OCI-LY7 (cell line): ENCODE results near the gene SPG21. TPM values are rescaled to one million over a fixed set of nuclear protein-coding genes. Genes with fewer than 3 reads are reported as not detected.

Source experiments
- BruUV-seq: library from RNA; stranded (reverse); fragments of 400-500 nt; replicated peaks from 2 replicates; lab custom pipeline; 2021; lab: Mats Ljungman, UMichigan
- CTCF ChIA-PET: fragments of 300-600 bp; sonication (Branson Sonifier 250); formaldehyde crosslinking; loops from one replicate; lab custom pipeline; 2022; ENCODE audit warnings: antibody characterized with exemption; ENCODE audit not compliant: unreplicated experiment; lab: Charles Lee
- POLR2A ChIA-PET: fragments of 300-600 bp; sonication (Branson Sonifier 250); formaldehyde crosslinking; loops from one replicate; lab custom pipeline; 2022; ENCODE audit warnings: antibody characterized with exemption; lab: Charles Lee
- DNase-seq: peaks from one replicate; pipeline ENCODE4 v3.0.0-alpha.2; 2015; ENCODE audit warnings: low spot score
- H2AFZ ChIP-seq: fragments of 200-600 bp; sonication (generic), shearing (Covaris generic); 2 replicates; pipeline ENCODE4 v1.6.1; 2014; ENCODE audit warnings: mild to moderate bottlenecking, antibody characterized with exemption, low read length, moderate library complexity
- H3K27ac ChIP-seq: fragments of 200-600 bp; sonication (generic); 2 replicates; pipeline ENCODE4 v1.5.1; 2014; ENCODE audit warnings: mixed run types, low read depth, mild to moderate bottlenecking, moderate library complexity, low read length, inconsistent platforms; ENCODE audit not compliant: poor library complexity, severe bottlenecking
- H3K36me3 ChIP-seq: fragments of 200-600 bp; sonication (generic); 2 replicates; pipeline ENCODE4 v1.6.1; 2014; ENCODE audit warnings: mild to moderate bottlenecking, antibody characterized with exemption, low read length, moderate library complexity, mixed read lengths; ENCODE audit not compliant: insufficient read depth
- H3K4me1 ChIP-seq: fragments of 200-600 bp; sonication (generic); 2 replicates; pipeline ENCODE4 v1.5.1; 2014; ENCODE audit warnings: mild to moderate bottlenecking, low read length; ENCODE audit not compliant: insufficient read depth, poor library complexity, severe bottlenecking
- H3K4me2 ChIP-seq: fragments of 200-600 bp; sonication (generic); 2 replicates; pipeline ENCODE4 v1.6.1; 2014; ENCODE audit warnings: mild to moderate bottlenecking, low read length
- H3K4me3 ChIP-seq: fragments of 200-600 bp; sonication (generic); 2 replicates; pipeline ENCODE4 v1.5.1; 2014; ENCODE audit warnings: mild to moderate bottlenecking, low read depth, low read length; ENCODE audit not compliant: poor library complexity, severe bottlenecking
- H3K79me2 ChIP-seq: fragments of 200-600 bp; sonication (generic); 2 replicates; pipeline ENCODE4 v1.6.1; 2016; ENCODE audit warnings: low read depth, mild to moderate bottlenecking, low read length, moderate library complexity, mixed read lengths; ENCODE audit not compliant: insufficient read depth
- H3K9me2 ChIP-seq: fragments of 200-600 bp; sonication (generic); 2 replicates; pipeline ENCODE4 v1.6.1; 2016; ENCODE audit warnings: mild to moderate bottlenecking, low read length, mixed read lengths; ENCODE audit not compliant: insufficient read depth
- H3K9me3 ChIP-seq: fragments of 200-600 bp; sonication (generic); 2 replicates; pipeline ENCODE4 v1.6.1; 2014; ENCODE audit warnings: mild to moderate bottlenecking, mixed run types, low read length, mixed read lengths
- H4K20me1 ChIP-seq: fragments of 200-600 bp; sonication (generic); 2 replicates; pipeline ENCODE4 v1.6.1; 2014; ENCODE audit warnings: mild to moderate bottlenecking, antibody characterized with exemption, low read length, moderate library complexity, mixed read lengths; ENCODE audit not compliant: insufficient read depth
- CTCF ChIP-seq: fragments of 200-600 bp; sonication (generic); conservative IDR thresholded peaks from 2 replicates; pipeline ENCODE4 v1.5.1; 2014; ENCODE audit warnings: mild to moderate bottlenecking, antibody characterized with exemption, low read length, moderate library complexity, mixed read lengths
- EZH2phosphoT487 ChIP-seq: fragments of 200-600 bp; sonication (generic); IDR thresholded peaks from 2 replicates; pipeline ENCODE4 v1.6.1; 2018; ENCODE audit warnings: low read depth, borderline replicate concordance, mild to moderate bottlenecking, mixed run types, antibody characterized with exemption, low read length, moderate library complexity, mixed read lengths
- intact Hi-C: fragments of 100-400 bp; cut with micrococcal nuclease; formaldehyde crosslinking; loops from one replicate; pipeline ENCODE4 v1.10.0; 2022; ENCODE audit not compliant: unreplicated experiment
- total RNA-seq, 2 experiments: library from RNA; depleted of rRNA in 1 of 2; stranded (reverse); fragments of >200 nt in 1 of 2; shearing (Covaris generic) in 1 of 2; gene quantifications; 2 replicates each; pipeline ENCODE4 v1.2.3, GENCODE V29; 2014 to 2022

SPG21 gene
- total RNA-seq, 2 experiments from 2014 or later = 56.4 to 83.9 TPM

- Histone ChIP-seq H3K4me1 (no peaks in the 10 kb centered on the region), H3K79me2 (no peaks in the 10 kb centered on the region), H4K20me1 (no peaks in the 10 kb centered on the region), H3K36me3 (peaks cover 84% of the 10 kb centered on the region), H3K27ac (no peak overlapping the region), H3K9me3 (no peaks in the 10 kb centered on the region), H3K4me2 (no peak overlapping the region), H3K4me3 (no peak overlapping the region), H3K9me2 (no peaks in the 10 kb centered on the region), H2AFZ (no peak overlapping the region)
- intact Hi-C loops = no loop called here
- TF ChIP-seq CTCF (no peak), EZH2phosphoT487 (no peak)
- DNase-seq = no peak
- no TSS peak for BruUV-seq
- CTCF ChIA-PET = no interaction called here
- POLR2A ChIA-PET = no interaction called here
These were observed 30.6 kb downstream of the SPG21 start for GRCh38 chr15:64959128-64959527.

GRCh38 chr15:64954395-64954794 lies 35.3 kb downstream of the SPG21 start:
- BruUV-seq = no TSS peak
- H2AFZ ChIP-seq = no peak overlapping the region
- CTCF ChIA-PET = no interaction called here
- H3K4me3 ChIP-seq = no peak overlapping the region
- H3K4me2 ChIP-seq = no peak overlapping the region
- H3K9me2 ChIP-seq = no peaks in the 10 kb centered on the region
- no peaks in the 10 kb centered on the region for H4K20me1 ChIP-seq
- no peaks in the 10 kb centered on the region for H3K9me3 ChIP-seq
- TF ChIP-seq CTCF (no peak), EZH2phosphoT487 (no peak)
- no peaks in the 10 kb centered on the region for H3K79me2 ChIP-seq
- intact Hi-C loops = no loop called here
- POLR2A ChIA-PET = interaction anchor here (0.6 kb wide), 1 partner anchor 20 kb away, joined by 6 read pairs; no protein-coding TSS in a partner anchor
- no peak for DNase-seq
- H3K36me3 ChIP-seq = peaks cover 38% of the 10 kb centered on the region
- no peaks in the 10 kb centered on the region for H3K4me1 ChIP-seq
- H3K27ac ChIP-seq = no peak overlapping the region

GRCh38 chr15:64951777-64952418 lies 37.8 kb downstream of the SPG21 start:
- Histone ChIP-seq H4K20me1 (no peaks in the 10 kb centered on the region), H3K79me2 (no peaks in the 10 kb centered on the region), H3K9me2 (no peaks in the 10 kb centered on the region), H3K9me3 (no peaks in the 10 kb centered on the region), H2AFZ (no peak overlapping the region), H3K4me2 (no peak overlapping the region), H3K4me1 (no peaks in the 10 kb centered on the region), H3K4me3 (no peak overlapping the region), H3K36me3 (peaks cover 14% of the 10 kb centered on the region), H3K27ac (no peak overlapping the region)
- DNase-seq = no peak
- no peak for TF ChIP-seq CTCF
- TF ChIP-seq EZH2phosphoT487 = no peak
- POLR2A ChIA-PET = no interaction called here
- intact Hi-C loops = no loop called here
- CTCF ChIA-PET = no interaction called here
- no TSS peak for BruUV-seq
